ENCODE data around the gene YES1. TPM values are rescaled to one million over a fixed set of nuclear protein-coding genes. Genes with fewer than 3 reads are reported as not detected.

The YES1 gene
- total RNA-seq, 1 experiment from 2014 or later = 84.5 TPM

DNA sequence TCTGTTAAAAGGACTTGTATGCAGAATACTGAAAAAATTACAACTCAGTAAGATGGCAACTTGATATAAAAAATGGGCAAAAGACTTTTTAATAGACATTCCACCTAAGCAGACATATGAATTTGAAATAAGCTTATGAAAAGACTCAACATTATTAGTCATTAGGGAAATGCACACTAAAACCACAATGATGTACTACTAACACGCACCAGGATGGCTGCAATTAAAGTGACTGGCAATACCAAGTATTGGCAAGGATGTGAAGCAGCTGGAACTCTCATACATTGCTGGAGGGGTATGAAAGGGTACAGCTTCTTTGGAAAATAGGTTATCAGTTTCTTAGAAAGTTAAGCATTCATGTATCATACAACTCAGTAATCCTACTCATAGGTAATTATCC is 96.4 kb downstream of the YES1 start:
- intact Hi-C loops (cut with micrococcal nuclease) = no loop called here
- ChIA-PET POLR2A (no interaction called here), RAD21 (ENCODE audit: low non-redundant PET in 1 of 2, low total read pairs in 2 of 2, uncharacterized antibody in 2 of 2, unreplicated experiment in 2 of 2) (no interaction called here), CTCF (interaction anchor here (2.0 to 2.2 kb wide), 2 partner anchors 115 to 123 kb away, joined by 7 read pairs; no protein-coding TSS in a partner anchor)
- no peak for ATAC-seq
- DNase-seq (ENCODE audit: low read depth, low spot score) = no peak
- H2AFZ ChIP-seq (ENCODE audit: low read depth, low read length, poor library complexity, severe bottlenecking) = no peak overlapping the region
- H3K4me1 ChIP-seq (ENCODE audit: control insufficient read depth in 1 of 2, insufficient read depth in 2 of 2, low read length in 2 of 2) = peaks cover 2 to 12% of the 10 kb centered on the region in 2 experiments; a peak in 3 of 4 replicates
- no TSS peak for BruUV-seq (replicated peaks)
- H3K9me2 ChIP-seq (ENCODE audit: insufficient read depth) = no peaks in the 10 kb centered on the region
- TF ChIP-seq EZH2 (IDR thresholded peaks at IDR 0.05) = no peak
- no peak for TF ChIP-seq CBX3 (IDR thresholded peaks at IDR 0.05; ENCODE audit: low read depth)
- TF ChIP-seq, protein P1, sequence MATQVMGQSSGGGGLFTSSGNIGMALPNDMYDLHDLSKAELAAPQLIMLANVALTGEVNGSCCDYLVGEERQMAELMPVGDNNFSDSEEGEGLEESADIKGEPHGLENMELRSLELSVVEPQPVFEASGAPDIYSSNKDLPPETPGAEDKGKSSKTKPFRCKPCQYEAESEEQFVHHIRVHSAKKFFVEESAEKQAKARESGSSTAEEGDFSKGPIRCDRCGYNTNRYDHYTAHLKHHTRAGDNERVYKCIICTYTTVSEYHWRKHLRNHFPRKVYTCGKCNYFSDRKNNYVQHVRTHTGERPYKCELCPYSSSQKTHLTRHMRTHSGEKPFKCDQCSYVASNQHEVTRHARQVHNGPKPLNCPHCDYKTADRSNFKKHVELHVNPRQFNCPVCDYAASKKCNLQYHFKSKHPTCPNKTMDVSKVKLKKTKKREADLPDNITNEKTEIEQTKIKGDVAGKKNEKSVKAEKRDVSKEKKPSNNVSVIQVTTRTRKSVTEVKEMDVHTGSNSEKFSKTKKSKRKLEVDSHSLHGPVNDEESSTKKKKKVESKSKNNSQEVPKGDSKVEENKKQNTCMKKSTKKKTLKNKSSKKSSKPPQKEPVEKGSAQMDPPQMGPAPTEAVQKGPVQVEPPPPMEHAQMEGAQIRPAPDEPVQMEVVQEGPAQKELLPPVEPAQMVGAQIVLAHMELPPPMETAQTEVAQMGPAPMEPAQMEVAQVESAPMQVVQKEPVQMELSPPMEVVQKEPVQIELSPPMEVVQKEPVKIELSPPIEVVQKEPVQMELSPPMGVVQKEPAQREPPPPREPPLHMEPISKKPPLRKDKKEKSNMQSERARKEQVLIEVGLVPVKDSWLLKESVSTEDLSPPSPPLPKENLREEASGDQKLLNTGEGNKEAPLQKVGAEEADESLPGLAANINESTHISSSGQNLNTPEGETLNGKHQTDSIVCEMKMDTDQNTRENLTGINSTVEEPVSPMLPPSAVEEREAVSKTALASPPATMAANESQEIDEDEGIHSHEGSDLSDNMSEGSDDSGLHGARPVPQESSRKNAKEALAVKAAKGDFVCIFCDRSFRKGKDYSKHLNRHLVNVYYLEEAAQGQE (IDR thresholded peaks at IDR 0.05; ENCODE audit: low read depth) = no peak
- no peak for TF ChIP-seq ZFX (IDR thresholded peaks at IDR 0.05)
- TF ChIP-seq TCF7L2 (IDR thresholded peaks at IDR 0.05; ENCODE audit: borderline replicate concordance, extremely low read depth, insufficient read depth, insufficient read length) = no peak
- no peak for TF ChIP-seq SIN3A (IDR thresholded peaks at IDR 0.05; ENCODE audit: low read depth)
- no peak for TF ChIP-seq CEBPB (IDR thresholded peaks at IDR 0.05; ENCODE audit: low read depth)
- no peak for TF ChIP-seq EGR1 (IDR thresholded peaks at IDR 0.05; ENCODE audit: low read depth)
- TF ChIP-seq YY1 (IDR thresholded peaks at IDR 0.05; ENCODE audit: extremely low read depth, insufficient replicate concordance, low read depth, low read length) = no peak
- H3K4me3 ChIP-seq (replicated peaks in 1 of 2; ENCODE audit: low read depth in 1 of 2, low read length in 2 of 2) = no peak overlapping the region
- peaks cover 15% of the 10 kb centered on the region for H3K79me2 ChIP-seq (ENCODE audit: insufficient read depth, low read length)
- no peaks in the 10 kb centered on the region for H3K9me3 ChIP-seq (ENCODE audit: control insufficient read depth in 1 of 2, insufficient read depth in 1 of 2, low read depth in 1 of 2, low read length in 2 of 2)
- H3K9ac ChIP-seq (ENCODE audit: low read length) = no peak overlapping the region
- no peaks in the 10 kb centered on the region for H4K20me1 ChIP-seq (ENCODE audit: insufficient read depth)
- no peaks in the 10 kb centered on the region for H3K27me3 ChIP-seq (ENCODE audit: insufficient read depth, low read length)
- H3K4me2 ChIP-seq (ENCODE audit: low read length) = no peak overlapping the region
- H3K27ac ChIP-seq (ENCODE audit: low read depth, low read length) = no peak overlapping the region
- H3K36me3 ChIP-seq (ENCODE audit: control insufficient read depth in 1 of 2, insufficient read depth in 2 of 2, low read length in 2 of 2) = no peaks in the 10 kb centered on the region
